ENCODE measurements around the gene MAML2.

GRCh38 chr11:96050435-96051182 lies 292.4 kb downstream of the MAML2 start:
- TF ChIP-seq CTCF (conservative IDR thresholded peaks at IDR 0.05) (no peak), EZH2 (IDR thresholded peaks at IDR 0.05; ENCODE audit: low read depth) (no peak)

Data from PC-9 (cell line).